Measurements from ENCODE around the gene CLMN. TPM values are rescaled to one million over a fixed set of nuclear protein-coding genes. Genes with fewer than 3 reads are reported as not detected.

The CLMN gene
- total and polyA plus RNA-seq, 2 of the 8 experiments (the other 6 are each of a cell fraction or from before 2014, with no cell fraction given): 1.6 to 8.2 TPM

DNA sequence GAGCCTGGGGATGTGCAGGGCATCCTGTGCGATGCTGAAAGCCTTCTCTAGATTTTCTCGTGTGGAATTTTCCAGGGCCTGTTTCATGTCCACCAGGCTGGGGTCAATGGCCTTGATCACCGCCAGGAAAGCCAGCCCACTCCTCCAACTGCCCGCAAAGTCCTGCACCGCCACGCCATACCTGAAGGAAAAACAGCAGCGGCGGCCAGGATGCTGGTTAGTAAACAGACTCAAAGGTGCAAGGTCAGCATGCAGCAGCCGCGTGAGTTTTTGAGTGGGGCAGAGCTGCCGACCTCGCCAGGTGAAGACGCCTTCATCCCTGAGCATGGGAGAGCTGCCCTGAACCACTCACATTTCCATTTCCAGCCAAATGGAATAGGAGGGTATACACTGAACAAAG lies 109.0 kb downstream of the CLMN start:
- Histone ChIP-seq H3K79me2 (ENCODE audit: control insufficient read depth in 1 of 2, insufficient read depth in 2 of 2, low read length in 2 of 2) (no peaks in the 10 kb centered on the region; a peak in 1 of 4 replicates), H3K23me2 (ENCODE audit: low read depth, low read length) (no peaks in the 10 kb centered on the region; the same call in 1 of the 2 replicates), H3K56ac (replicated peaks; ENCODE audit: insufficient read length, low read depth, low read length) (no peak overlapping the region), H3K4me3 (ENCODE audit: extremely low read depth in 1 of 4, insufficient read depth in 2 of 4, low read depth in 3 of 4, low read length in 4 of 4) (no peak overlapping the region), H3K27ac (ENCODE audit: low read depth, low read length) (no peak overlapping the region; the same call in 1 of the 2 replicates), H3K14ac (ENCODE audit: insufficient read length) (no peak overlapping the region), H4K8ac (ENCODE audit: extremely low read depth, insufficient read depth, low read length) (no peak overlapping the region), H3K4ac (replicated peaks; ENCODE audit: insufficient read length, low read depth, low read length) (no peak overlapping the region), H4K20me1 (replicated peaks in 1 of 2; ENCODE audit: control insufficient read depth in 1 of 2, insufficient read depth in 2 of 2, low read length in 2 of 2) (no peaks in the 10 kb centered on the region), H3K18ac (ENCODE audit: extremely low read depth, low read length) (no peak overlapping the region), H3K36me3 (ENCODE audit: control insufficient read depth in 2 of 4, insufficient read depth in 4 of 4, low read length in 3 of 4) (no peaks in the 10 kb centered on the region), H4K5ac (ENCODE audit: insufficient read length, low read depth, low read length) (no peak overlapping the region), H3K79me1 (ENCODE audit: low read depth, low read length) (no peaks in the 10 kb centered on the region), H2BK5ac (ENCODE audit: low read depth, low read length) (no peak overlapping the region), H3K4me1 (replicated peaks in 1 of 4; ENCODE audit: control insufficient read depth in 3 of 4, insufficient read depth in 4 of 4, low read length in 3 of 4) (no peaks in the 10 kb centered on the region), H2BK20ac (ENCODE audit: low read length) (no peak overlapping the region), H3K9me3 (ENCODE audit: insufficient read depth in 2 of 2, low read depth in 1 of 2, low read length in 1 of 2) (no peaks in the 10 kb centered on the region), H2BK120ac (replicated peaks; ENCODE audit: low read depth, low read length) (no peak overlapping the region), H2BK12ac (ENCODE audit: low read depth, low read length) (no peak overlapping the region), H3K27me3 (replicated peaks in 1 of 4; ENCODE audit: control insufficient read depth in 3 of 4, extremely low read depth in 1 of 4, insufficient read depth in 3 of 4, low read length in 3 of 4) (no peaks in the 10 kb centered on the region; a peak in 1 of 7 replicates), H3K23ac (ENCODE audit: insufficient read length) (no peak overlapping the region), H4K91ac (replicated peaks; ENCODE audit: insufficient read length, low read length) (no peak overlapping the region), H2AK5ac (ENCODE audit: low read depth, low read length) (no peak overlapping the region), H3K9ac (replicated peaks in 1 of 4; ENCODE audit: extremely low read depth in 1 of 4, low read depth in 3 of 4, low read length in 3 of 4) (no peak overlapping the region), H3K4me2 (ENCODE audit: insufficient read depth in 1 of 2, low read depth in 2 of 2, low read length in 2 of 2) (no peak overlapping the region), H2AFZ (ENCODE audit: low read length) (no peak overlapping the region), H2BK15ac (ENCODE audit: low read length) (no peak overlapping the region)
- ChIA-PET POLR2A (ENCODE audit: partially characterized antibody) (no interaction called here), CTCF (ENCODE audit: partially characterized antibody) (interaction anchor here (0.5 kb wide), 1 partner anchor 693 kb away, joined by 3 read pairs; no protein-coding TSS in a partner anchor)
- FAIRE-seq (no peak), DNase-seq (ENCODE audit: low read depth in 1 of 2, low spot score in 2 of 2) (no peak)
- whole genome bisulfite sequencing, 2 experiments (ENCODE audit: extremely low coverage in 1 of 2, insufficient coverage in 1 of 2, insufficient read length in 1 of 2, insufficient replicate concordance in 2 of 2, low coverage in 1 of 2, low lambda C conversion rate in 2 of 2, missing lambda C conversion rate in 1 of 2): 90% methylated on average over 13 of the region's 13 CpGs; no CpG with 5 or more reads in 1 of the 2 experiments
- TF ChIP-seq MAFK (IDR thresholded peaks at IDR 0.05; ENCODE audit: low read depth, low read length) (no peak), TCF12 (IDR thresholded peaks at IDR 0.05; ENCODE audit: low read depth, low read length) (no peak), PHF8 (conservative IDR thresholded peaks at IDR 0.05; ENCODE audit: low read depth, low read length) (no peak), KDM4A (IDR thresholded peaks at IDR 0.05; ENCODE audit: low read depth, low read length, severe bottlenecking) (no peak), KDM5A (IDR thresholded peaks at IDR 0.05; ENCODE audit: low read length) (no peak), RXRA (IDR thresholded peaks at IDR 0.05; ENCODE audit: insufficient read depth, low read depth, low read length) (no peak), SAP30 (IDR thresholded peaks at IDR 0.05; ENCODE audit: insufficient read depth, insufficient replicate concordance, low read length) (no peak), POU5F1 (IDR thresholded peaks at IDR 0.05; ENCODE audit: low read depth, low read length) (no peak), SP2 (IDR thresholded peaks at IDR 0.05; ENCODE audit: low read length) (no peak), TAF1 (IDR thresholded peaks at IDR 0.05; ENCODE audit: low read depth, low read length) (no peak), ASH2L (IDR thresholded peaks at IDR 0.05; ENCODE audit: low read length) (no peak)
- TF ChIP-seq, protein P1, sequence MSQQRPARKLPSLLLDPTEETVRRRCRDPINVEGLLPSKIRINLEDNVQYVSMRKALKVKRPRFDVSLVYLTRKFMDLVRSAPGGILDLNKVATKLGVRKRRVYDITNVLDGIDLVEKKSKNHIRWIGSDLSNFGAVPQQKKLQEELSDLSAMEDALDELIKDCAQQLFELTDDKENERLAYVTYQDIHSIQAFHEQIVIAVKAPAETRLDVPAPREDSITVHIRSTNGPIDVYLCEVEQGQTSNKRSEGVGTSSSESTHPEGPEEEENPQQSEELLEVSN (IDR thresholded peaks at IDR 0.05): no peak

Data from H1 (cell line).